H9 (cell line): ENCODE data around the gene SOX1. TPM values are rescaled to one million over a fixed set of nuclear protein-coding genes. Genes with fewer than 3 reads are reported as not detected.

Experiments
- DNase-seq: peaks from one replicate; pipeline ENCODE4 v3.0.0-alpha.2; 2017
- H2AFZ ChIP-seq: one replicate; pipeline ENCODE4 v1.6.1; 2013; ENCODE audit warnings: mild to moderate bottlenecking, low read length, control low read depth, moderate library complexity
- H2AK5ac ChIP-seq: 2 replicates; pipeline ENCODE4 v1.6.1; 2013; ENCODE audit warnings: low read length, control low read depth, mixed read lengths; ENCODE audit not compliant: insufficient read length
- H2BK120ac ChIP-seq: one replicate; pipeline ENCODE4 v1.6.1; 2013; ENCODE audit warnings: low read depth, mild to moderate bottlenecking, low read length, control low read depth, inconsistent platforms; ENCODE audit not compliant: poor library complexity, severe bottlenecking
- H2BK12ac ChIP-seq: 2 replicates; pipeline ENCODE4 v1.6.1; 2013; ENCODE audit warnings: low read length, control low read depth, mixed read lengths, low read depth; ENCODE audit not compliant: insufficient read length
- H2BK15ac ChIP-seq: 2 replicates; pipeline ENCODE4 v1.6.1; 2013; ENCODE audit warnings: low read depth, low read length, control low read depth
- H2BK20ac ChIP-seq: one replicate; pipeline ENCODE4 v1.6.1; 2013; ENCODE audit warnings: low read depth, mild to moderate bottlenecking, low read length, control low read depth, inconsistent platforms; ENCODE audit not compliant: poor library complexity, severe bottlenecking
- H2BK5ac ChIP-seq: 2 replicates; pipeline ENCODE4 v1.6.1; 2013; ENCODE audit warnings: low read length, control low read depth, mixed read lengths; ENCODE audit not compliant: insufficient read length
- H3K14ac ChIP-seq: 2 replicates; pipeline ENCODE4 v1.6.1; 2013; ENCODE audit warnings: low read length, control low read depth; ENCODE audit not compliant: insufficient read depth
- H3K18ac ChIP-seq: 2 replicates; pipeline ENCODE4 v1.6.1; 2013; ENCODE audit warnings: low read depth, mild to moderate bottlenecking, mixed read lengths, low read length, control low read depth; ENCODE audit not compliant: insufficient read length
- H3K23ac ChIP-seq: 2 replicates; pipeline ENCODE4 v1.6.1; 2013; ENCODE audit warnings: low read length, control low read depth, mixed read lengths, low read depth; ENCODE audit not compliant: insufficient read length
- H3K23me2 ChIP-seq: 2 replicates; pipeline ENCODE4 v1.6.1; 2013; ENCODE audit warnings: low read depth, mild to moderate bottlenecking, mixed read lengths, low read length, control low read depth; ENCODE audit not compliant: insufficient read length, poor library complexity, severe bottlenecking
- H3K27ac ChIP-seq: 2 replicates; pipeline ENCODE4 v1.5.1; 2013; ENCODE audit warnings: low read length, control low read depth, mixed read lengths, low read depth; ENCODE audit not compliant: insufficient read length
- H3K27me3 ChIP-seq: 2 replicates; pipeline ENCODE4 v1.6.1; 2013; ENCODE audit warnings: low read length, control low read depth, inconsistent platforms; ENCODE audit not compliant: insufficient read depth
- H3K4ac ChIP-seq: 2 replicates; pipeline ENCODE4 v1.6.1; 2013; ENCODE audit warnings: low read depth, mild to moderate bottlenecking, control low read depth, inconsistent platforms, low read length, moderate library complexity
- H3K4me1 ChIP-seq: 2 replicates; pipeline ENCODE4 v1.6.1; 2013; ENCODE audit warnings: low read length, control low read depth, inconsistent platforms; ENCODE audit not compliant: insufficient read depth
- H3K4me2 ChIP-seq: 2 replicates; pipeline ENCODE4 v1.6.1; 2013; ENCODE audit warnings: low read length, control low read depth, mixed read lengths; ENCODE audit not compliant: insufficient read length, insufficient read depth
- H3K56ac ChIP-seq: 2 replicates; pipeline ENCODE4 v1.6.1; 2013; ENCODE audit warnings: low read depth, mild to moderate bottlenecking, mixed read lengths, low read length, control low read depth; ENCODE audit not compliant: insufficient read length
- H3K79me1 ChIP-seq: 2 replicates; pipeline ENCODE4 v1.6.1; 2013; ENCODE audit warnings: low read depth, mild to moderate bottlenecking, moderate library complexity, low read length, control low read depth, inconsistent platforms; ENCODE audit not compliant: insufficient read depth, poor library complexity, severe bottlenecking
- H3K79me2 ChIP-seq: 2 replicates; pipeline ENCODE4 v1.6.1; 2013; ENCODE audit warnings: low read length, control low read depth, inconsistent platforms; ENCODE audit not compliant: insufficient read depth
- H3K9ac ChIP-seq: 2 replicates; pipeline ENCODE4 v1.6.1; 2013; ENCODE audit warnings: low read length, control low read depth, mixed read lengths; ENCODE audit not compliant: insufficient read length; ENCODE audit errors: extremely low read depth
- H3K9me3 ChIP-seq: one replicate; pipeline ENCODE4 v1.6.1; 2013; ENCODE audit warnings: low read depth, low read length, inconsistent platforms; ENCODE audit not compliant: control insufficient read depth
- H3T11ph ChIP-seq: one replicate; pipeline ENCODE4 v1.6.1; 2013; ENCODE audit warnings: mild to moderate bottlenecking, low read length, control low read depth, inconsistent platforms
- H4K20me1 ChIP-seq: one replicate; pipeline ENCODE4 v1.6.1; 2013; ENCODE audit not compliant: control insufficient read depth, insufficient read length, insufficient read depth
- H4K5ac ChIP-seq: 2 replicates; pipeline ENCODE4 v1.6.1; 2013; ENCODE audit warnings: low read depth, mild to moderate bottlenecking, mixed read lengths, low read length, control low read depth; ENCODE audit not compliant: insufficient read length
- H4K8ac ChIP-seq: replicated peaks from 2 replicates; pipeline ENCODE4 v1.6.1; 2013; ENCODE audit warnings: low read length, control low read depth, mixed read lengths, low read depth; ENCODE audit not compliant: insufficient read length
- H4K91ac ChIP-seq: 2 replicates; pipeline ENCODE4 v1.6.1; 2013; ENCODE audit warnings: low read depth, mild to moderate bottlenecking, moderate library complexity, mixed read lengths, low read length, control low read depth; ENCODE audit not compliant: insufficient read length
- H3K27ac Mint-ChIP-seq, 3 experiments: 2 replicates in 2 of 3; 3 replicates in 1 of 3; pipeline ENCODE4 v1.8.0; 2020 to 2021; ENCODE audit warnings: mixed read lengths in 3 of 3, mild to moderate bottlenecking in 1 of 3, moderate library complexity in 1 of 3
- H3K27me3 Mint-ChIP-seq: 2 replicates; pipeline ENCODE4 v1.8.0; 2021; ENCODE audit warnings: low read depth, mild to moderate bottlenecking, moderate library complexity, mixed read lengths
- H3K36me3 Mint-ChIP-seq, 3 experiments: 2 replicates in 2 of 3; 3 replicates in 1 of 3; pipeline ENCODE4 v1.8.0; 2020 to 2021; ENCODE audit warnings: low read depth in 3 of 3, mixed read lengths in 3 of 3; ENCODE audit not compliant: insufficient read depth in 1 of 3
- H3K4me1 Mint-ChIP-seq, 2 experiments: 2 replicates each; pipeline ENCODE4 v1.8.0; 2020; ENCODE audit warnings: mixed read lengths in 2 of 2
- H3K4me3 Mint-ChIP-seq, 2 experiments: 2 replicates in 1 of 2; 3 replicates in 1 of 2; pipeline ENCODE4 v1.8.0; 2020 to 2021; ENCODE audit warnings: mild to moderate bottlenecking in 2 of 2, mixed read lengths in 2 of 2, moderate library complexity in 1 of 2
- H3K9me3 Mint-ChIP-seq, 2 experiments: 2 replicates in 1 of 2; 3 replicates in 1 of 2; pipeline ENCODE4 v1.8.0; 2020; ENCODE audit warnings: mild to moderate bottlenecking in 2 of 2, mixed read lengths in 2 of 2, moderate library complexity in 1 of 2
- WGBS: extraction: QIAGEN DNeasy Blood & Tissue Kit; methylation state at CpG from one replicate; pipeline ENCODE4 v1.1.7; 2013; ENCODE audit warnings: missing lambda C conversion rate, low lambda C conversion rate, mixed read lengths; ENCODE audit not compliant: insufficient read length; ENCODE audit errors: extremely low coverage; 5-methylcytosine and 5-hydroxymethylcytosine counted together
- total RNA-seq: library from RNA; stranded (reverse); gene quantifications from 2 replicates; pipeline ENCODE4 v1.2.1, GENCODE V29; 2021
- TF ChIP-seq, protein P1 (sequence below): fragments of 200-600 bp; sonication (generic); conservative IDR thresholded peaks from 3 replicates; pipeline ENCODE4 v1.8.0; 2021; ENCODE audit warnings: antibody characterized with exemption, mild to moderate bottlenecking

Gene SOX1
- total RNA-seq, 1 experiment from 2014 or later: 0.17 TPM

GRCh38 chr13:112066624-112067004, 335 bp upstream of the SOX1 start:
- no peak overlapping the region for H3K56ac ChIP-seq
- H3K27ac ChIP-seq: no peak overlapping the region
- H3K79me2 ChIP-seq: no peaks in the 10 kb centered on the region
- peak; percentile 91 for DNase-seq
- no peak overlapping the region for H2AK5ac ChIP-seq
- no peak overlapping the region for H2BK5ac ChIP-seq
- H3K4me3 Mint-ChIP-seq: peak overlapping the region in 1 of 2 experiments; percentile 55; a peak in 1 of 5 replicates
- H2BK120ac ChIP-seq: no peak overlapping the region
- H2BK20ac ChIP-seq: no peak overlapping the region
- peaks cover 90% of the 10 kb centered on the region for H3K27me3 Mint-ChIP-seq
- H3K79me1 ChIP-seq: no peaks in the 10 kb centered on the region
- H3K27ac Mint-ChIP-seq: no peak overlapping the region
- peaks cover 7% of the 10 kb centered on the region for H3K23me2 ChIP-seq
- no peak overlapping the region for H2BK15ac ChIP-seq
- peak overlapping the region; percentile 47 for H3K4me2 ChIP-seq
- H3K4me1 Mint-ChIP-seq: peaks cover 22 to 43% of the 10 kb centered on the region in 2 experiments
- H4K91ac ChIP-seq: no peak overlapping the region
- no peaks in the 10 kb centered on the region for H3K9me3 ChIP-seq
- no peak overlapping the region for H2AFZ ChIP-seq
- TF ChIP-seq, protein P1, sequence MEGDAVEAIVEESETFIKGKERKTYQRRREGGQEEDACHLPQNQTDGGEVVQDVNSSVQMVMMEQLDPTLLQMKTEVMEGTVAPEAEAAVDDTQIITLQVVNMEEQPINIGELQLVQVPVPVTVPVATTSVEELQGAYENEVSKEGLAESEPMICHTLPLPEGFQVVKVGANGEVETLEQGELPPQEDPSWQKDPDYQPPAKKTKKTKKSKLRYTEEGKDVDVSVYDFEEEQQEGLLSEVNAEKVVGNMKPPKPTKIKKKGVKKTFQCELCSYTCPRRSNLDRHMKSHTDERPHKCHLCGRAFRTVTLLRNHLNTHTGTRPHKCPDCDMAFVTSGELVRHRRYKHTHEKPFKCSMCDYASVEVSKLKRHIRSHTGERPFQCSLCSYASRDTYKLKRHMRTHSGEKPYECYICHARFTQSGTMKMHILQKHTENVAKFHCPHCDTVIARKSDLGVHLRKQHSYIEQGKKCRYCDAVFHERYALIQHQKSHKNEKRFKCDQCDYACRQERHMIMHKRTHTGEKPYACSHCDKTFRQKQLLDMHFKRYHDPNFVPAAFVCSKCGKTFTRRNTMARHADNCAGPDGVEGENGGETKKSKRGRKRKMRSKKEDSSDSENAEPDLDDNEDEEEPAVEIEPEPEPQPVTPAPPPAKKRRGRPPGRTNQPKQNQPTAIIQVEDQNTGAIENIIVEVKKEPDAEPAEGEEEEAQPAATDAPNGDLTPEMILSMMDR: 0 out of 3 replicates have a peak, but pooled peaks have one; percentile 3
- no peaks in the 10 kb centered on the region for H4K20me1 ChIP-seq
- H2BK12ac ChIP-seq: no peak overlapping the region
- WGBS: no CpG with 5 or more reads among the region's 56 CpGs
- H3K4ac ChIP-seq: no peak overlapping the region
- no peak overlapping the region for H3T11ph ChIP-seq
- H3K9me3 Mint-ChIP-seq: peaks cover 2 to 13% of the 10 kb centered on the region in 2 experiments; a peak in 3 of 5 replicates
- H3K36me3 Mint-ChIP-seq: no peaks in the 10 kb centered on the region; a peak in 2 of 7 replicates
- no peaks in the 10 kb centered on the region for H3K4me1 ChIP-seq
- peaks cover 76% of the 10 kb centered on the region for H3K27me3 ChIP-seq
- no peak overlapping the region for H3K23ac ChIP-seq
- no peak overlapping the region for H4K5ac ChIP-seq
- H3K14ac ChIP-seq: no peak overlapping the region
- H3K9ac ChIP-seq: no peak overlapping the region
- no peak overlapping the region for H3K18ac ChIP-seq
- no peak overlapping the region for H4K8ac ChIP-seq
